ENCODE results near the gene FNDC3A.

FNDC3A gene

DNA sequence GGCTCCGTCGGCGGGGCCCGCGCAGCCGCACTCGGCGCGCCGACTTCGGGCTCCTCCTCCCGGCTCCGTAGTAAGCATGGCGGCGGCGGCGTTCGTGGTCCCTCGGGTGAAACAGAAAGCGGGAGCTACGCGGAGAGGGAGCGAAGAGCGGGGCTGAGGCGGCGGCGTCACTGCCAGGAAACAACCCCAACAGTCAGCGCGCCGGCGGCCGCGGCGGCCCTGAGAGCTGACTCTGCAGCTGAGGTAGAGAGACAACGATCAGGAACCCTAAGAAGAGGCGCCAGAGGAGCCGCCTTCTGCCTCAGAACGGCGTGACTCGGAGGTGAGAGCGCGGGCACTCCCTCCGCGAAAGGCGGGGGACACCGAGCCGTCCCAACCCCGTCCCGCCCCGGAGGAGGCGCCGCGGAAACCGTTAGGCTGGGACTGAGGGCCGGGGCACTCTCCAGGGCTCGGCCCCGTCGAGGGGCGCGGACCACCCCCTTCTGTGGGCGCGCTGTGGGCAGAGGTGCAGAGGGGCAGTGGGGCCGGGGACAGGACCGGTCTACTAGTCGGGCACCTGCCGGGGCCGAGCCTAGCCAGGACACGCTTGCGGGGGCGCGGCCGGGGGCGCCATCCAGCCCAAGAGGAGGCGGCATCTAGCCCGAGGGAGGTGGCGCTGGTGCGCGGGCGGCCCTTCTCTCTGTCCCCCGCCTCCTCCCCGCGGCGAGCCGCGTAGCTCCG, at the start of gene FNDC3A:
FNDC3A (plus strand) TSS at position 57 of the 720 bp plus-strand sequence. CDS start 30,279 bp downstream, outside the sequence.
- peak; percentile 61 for DNase-seq

DNA sequence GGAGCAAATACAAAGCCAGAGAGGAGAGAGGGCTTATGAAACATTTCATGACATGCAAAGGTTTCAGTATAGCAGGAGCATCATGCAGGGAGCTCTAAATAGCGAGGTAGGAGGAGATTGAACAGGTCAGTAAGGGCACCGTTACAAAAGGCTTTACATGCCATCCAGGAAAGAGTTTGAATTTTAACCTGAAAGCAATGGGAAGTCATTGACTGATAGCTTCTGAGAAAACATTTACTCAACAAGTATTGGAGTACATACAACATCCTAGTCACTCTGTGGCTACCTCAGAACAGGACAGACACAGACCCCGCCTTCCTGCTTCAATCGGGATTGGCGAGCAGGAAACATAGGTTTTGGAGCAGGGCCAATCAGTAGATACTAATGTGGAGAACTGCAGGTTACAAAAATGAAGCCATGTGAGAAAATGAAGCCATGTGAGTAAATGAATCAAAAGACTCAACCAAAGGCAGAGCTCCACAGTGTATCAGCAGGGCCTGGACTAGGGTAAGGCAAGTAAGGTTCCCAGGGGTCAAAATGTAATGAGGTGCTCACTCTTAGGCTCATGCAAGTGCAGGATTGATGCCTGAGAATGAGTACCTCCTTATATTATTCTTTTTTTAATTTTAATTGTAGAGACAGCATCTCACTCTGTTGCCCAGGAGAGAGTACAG, 46.8 kb upstream of the FNDC3A start:
- DNase-seq = no peak

- DNase-seq = no peak
These were observed 44.8 kb upstream of the FNDC3A start for GRCh38 chr13:48930918-48931317.

- no peak for DNase-seq
These were observed 37.3 kb upstream of the FNDC3A start for GRCh38 chr13:48938308-48938943.

DNA sequence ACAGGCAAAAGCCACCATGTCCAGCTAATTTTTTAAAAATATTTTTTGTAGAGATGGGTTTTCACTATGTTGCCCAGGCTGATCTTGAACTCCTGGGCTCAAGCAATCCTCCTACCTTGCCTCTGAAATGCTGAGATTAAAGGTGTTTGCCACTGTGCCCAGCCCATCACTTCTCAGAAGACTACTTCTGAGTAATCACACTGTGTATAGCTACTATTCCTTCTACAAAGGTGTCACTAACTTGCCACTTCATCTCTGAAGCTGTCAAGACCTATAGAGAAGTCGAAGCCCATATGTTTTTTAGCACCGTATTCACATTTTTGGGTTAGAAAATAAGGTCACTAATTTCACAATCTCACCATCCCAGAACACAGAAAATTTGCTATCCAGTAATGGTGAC, 36.0 kb upstream of the FNDC3A start:
- DNase-seq = no peak

- DNase-seq = no peak
These were observed 33.6 kb upstream of the FNDC3A start for GRCh38 chr13:48942131-48942530.

DNA sequence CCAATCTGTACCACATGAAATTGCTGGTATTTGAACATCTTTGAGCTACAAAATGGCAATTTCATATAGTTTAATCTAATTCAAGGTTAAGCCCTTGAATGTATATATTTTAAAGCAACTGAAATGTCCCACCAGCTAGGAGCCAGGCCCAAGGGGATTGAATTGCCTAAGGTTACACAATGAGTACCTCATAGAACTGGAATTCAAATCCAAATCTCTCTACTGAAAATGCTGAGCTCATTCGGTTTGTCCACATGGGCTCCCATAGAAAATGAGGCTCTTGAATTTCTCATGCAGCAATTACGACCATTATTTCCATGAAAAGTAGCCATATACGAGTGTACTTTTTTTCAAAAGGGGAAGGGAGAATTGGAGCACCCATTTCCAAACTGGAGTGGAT, 31.5 kb upstream of the FNDC3A start:
- DNase-seq = no peak

GRCh38 chr13:48945626-48946025, 30.1 kb upstream of the FNDC3A start:
- DNase-seq = no peak

DNA sequence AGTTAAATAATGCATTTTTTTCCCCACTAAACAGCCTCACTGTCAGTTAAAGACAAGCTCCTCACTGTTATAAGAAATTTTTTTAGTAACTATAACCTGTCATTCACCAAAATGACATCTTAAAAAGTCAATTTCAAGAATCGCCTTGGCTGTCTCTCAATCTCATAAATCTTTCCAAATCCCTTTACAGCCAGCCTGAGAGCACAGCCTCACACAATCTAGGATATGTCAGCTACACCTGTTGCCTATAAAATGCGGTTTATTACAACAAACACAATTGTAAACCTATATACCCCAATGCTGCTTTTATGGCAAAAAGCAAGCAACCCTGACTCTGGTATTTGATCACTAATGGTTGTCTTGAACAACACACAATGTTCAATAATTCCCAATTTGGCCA, 29.5 kb upstream of the FNDC3A start:
- no peak for DNase-seq

DNA sequence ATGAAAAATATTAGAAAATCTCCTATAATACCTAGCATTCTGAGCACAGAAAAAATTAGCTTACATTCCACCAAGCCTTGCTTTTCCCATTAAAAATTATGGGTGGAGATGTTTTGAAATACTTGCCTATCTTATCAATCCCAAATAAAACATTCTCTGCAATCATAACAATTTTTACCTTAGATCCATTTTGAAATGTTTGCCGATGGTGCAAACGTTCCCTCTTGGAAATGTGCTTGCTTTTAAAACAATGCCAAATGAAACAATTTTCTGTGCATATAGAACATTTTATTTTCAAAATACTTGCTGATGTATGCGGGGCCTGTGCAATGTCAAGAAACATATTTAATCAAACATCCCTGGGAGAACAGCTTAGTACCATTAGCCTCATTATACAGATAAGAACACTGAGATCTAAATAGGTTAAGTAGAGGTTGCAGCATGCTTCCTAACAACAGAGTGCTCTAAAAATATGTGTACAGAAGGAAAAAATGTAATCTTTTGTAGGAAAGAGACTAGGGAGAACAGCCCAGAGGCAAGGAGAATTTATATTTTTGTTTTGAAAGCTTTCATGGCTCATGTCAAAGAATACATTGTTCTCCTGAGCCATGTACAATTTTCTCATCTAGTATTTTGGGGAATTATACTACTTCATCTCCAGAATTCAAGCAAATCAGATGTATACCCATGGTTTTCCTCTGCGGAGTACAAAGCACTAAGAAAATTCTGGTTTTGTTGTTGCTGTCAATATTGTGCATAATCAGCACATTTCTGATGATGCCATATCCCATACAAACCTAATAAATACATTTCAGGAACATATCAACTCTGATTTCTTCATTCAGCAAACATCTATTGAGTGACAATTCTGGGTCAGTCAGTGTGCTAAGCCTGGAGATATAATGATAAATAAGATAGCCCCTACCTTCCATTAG, 25.9 kb upstream of the FNDC3A start:
- no peak for DNase-seq

- DNase-seq = no peak
These were observed 25.2 kb upstream of the FNDC3A start for GRCh38 chr13:48950501-48950875.

- DNase-seq = no peak
These were observed 21.6 kb upstream of the FNDC3A start for GRCh38 chr13:48954081-48954480.

DNA sequence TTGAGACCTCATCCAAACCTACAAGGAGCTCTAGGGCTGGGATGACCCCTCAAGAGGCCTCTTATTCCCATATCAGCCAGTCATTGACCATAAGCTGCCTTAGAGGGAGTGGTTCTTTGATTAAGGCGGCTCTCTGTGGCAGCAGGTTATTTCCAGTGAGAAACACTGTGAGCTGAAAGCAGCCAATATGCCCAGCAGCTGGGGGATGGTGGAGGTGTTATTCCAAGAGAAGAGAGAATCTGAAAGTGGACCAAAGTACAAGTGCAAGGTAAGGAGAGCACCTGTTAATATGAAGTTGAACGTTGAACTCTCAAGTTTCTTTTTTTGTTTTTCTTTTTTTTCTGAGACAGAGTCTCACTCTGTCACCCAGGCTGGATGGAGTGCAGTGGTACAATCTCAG, 20.2 kb upstream of the FNDC3A start:
- no peak for DNase-seq

DNA sequence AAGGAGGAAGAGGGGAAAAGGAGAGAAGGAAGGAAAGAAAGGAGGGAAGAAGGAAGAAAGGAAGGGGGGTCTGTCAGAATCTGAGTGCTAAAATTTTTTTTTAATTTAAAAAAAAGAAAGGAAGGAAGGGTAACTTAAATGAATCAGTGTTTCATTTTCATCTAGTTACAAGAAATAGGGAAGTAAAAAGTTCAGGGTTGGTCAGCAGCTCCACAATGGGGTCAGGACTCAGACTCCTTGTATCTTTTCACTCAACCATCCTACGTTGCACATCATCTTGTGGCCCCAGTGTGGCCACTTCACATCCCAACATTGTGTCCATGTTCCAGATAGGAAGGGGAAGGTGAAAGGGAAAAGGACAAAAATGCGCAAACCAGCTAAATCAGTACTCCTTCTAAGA, 14.3 kb upstream of the FNDC3A start:
- DNase-seq = no peak

DNA sequence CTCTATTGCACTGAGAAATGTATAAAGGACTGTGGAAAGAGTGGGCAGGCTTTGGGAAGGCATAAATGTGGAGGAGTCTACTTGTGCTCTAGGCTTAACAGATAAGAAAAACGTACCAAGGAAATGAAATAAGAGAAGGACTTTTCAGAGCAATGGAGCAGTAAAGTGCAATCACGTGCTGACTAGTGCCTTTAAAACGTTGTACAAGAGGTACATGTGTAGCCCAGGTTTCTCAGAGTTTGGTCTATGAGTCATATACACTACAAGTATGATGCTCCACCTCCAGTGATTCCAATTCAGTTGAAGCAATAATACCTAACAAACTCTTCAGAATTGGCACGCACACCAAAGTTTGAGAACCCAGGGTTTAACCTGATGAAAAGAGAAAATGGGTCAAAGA, 13.4 kb upstream of the FNDC3A start:
- no peak for DNase-seq

DNA sequence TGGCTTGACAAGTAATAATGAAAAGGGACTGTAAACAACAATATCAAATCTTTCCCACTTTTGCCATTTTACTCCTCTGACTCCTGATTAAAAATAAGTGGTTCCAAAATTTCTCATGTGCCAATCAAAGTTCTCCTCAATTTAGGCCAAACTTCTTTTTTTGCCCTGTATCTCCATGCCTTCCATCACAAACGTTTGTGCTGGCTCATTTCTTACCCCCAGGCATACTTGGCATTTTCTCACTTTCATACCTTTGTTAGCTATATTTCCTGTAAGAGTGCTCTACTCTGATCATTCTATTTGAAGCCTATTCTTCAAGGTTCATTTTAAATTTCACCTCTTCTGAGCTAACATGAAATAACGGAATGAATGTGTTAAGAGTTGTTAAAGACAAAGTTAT, 10.0 kb upstream of the FNDC3A start:
- DNase-seq = no peak

DNA sequence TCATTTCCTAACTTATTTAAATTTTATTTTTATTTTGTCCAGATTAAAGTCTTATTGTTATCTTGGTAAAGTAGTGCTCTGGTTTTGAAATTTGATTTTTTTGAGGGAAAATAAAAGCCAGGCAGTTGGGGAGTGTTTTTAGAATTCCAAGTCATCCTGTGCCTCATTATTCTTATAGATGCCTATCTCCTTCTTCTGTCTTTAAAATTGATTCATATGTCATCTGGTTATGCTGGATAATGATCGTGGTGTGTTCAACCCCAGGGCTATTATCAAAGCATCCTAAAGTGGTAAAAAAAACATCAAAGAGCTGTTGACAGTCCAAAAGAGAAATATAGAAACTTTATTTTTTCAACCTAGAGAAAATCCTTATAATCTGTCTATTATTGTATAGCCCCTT, 6.0 kb upstream of the FNDC3A start:
- no peak for DNase-seq

DNA sequence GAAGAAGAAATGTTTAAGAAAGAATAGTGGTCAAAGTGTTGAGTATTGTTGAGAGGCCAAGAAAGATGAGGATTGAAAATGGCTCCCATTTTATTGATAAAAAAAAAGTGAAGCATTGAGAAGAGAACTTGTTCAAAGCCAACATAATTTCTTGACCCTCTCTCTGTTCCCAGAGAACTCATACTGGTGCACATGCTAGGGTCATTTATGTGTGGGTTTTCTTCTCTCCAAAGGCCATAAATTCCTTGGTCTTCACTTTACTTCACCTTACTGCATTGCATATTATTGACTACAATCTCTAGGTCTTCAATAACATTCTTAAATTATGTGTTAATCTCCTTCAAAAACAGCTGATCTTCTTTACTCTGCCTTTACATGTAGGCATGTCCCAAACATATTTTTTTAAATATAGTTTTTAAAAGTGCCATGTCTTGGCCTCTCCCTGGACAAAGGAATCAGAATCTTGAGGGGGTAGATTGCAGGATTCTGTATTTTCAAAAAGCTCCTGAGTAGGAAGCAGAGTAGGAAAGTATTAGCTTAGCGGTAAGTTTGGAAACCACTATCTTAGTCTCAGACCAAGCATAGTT, 1.8 kb upstream of the FNDC3A start:
- DNase-seq = no peak

DNA sequence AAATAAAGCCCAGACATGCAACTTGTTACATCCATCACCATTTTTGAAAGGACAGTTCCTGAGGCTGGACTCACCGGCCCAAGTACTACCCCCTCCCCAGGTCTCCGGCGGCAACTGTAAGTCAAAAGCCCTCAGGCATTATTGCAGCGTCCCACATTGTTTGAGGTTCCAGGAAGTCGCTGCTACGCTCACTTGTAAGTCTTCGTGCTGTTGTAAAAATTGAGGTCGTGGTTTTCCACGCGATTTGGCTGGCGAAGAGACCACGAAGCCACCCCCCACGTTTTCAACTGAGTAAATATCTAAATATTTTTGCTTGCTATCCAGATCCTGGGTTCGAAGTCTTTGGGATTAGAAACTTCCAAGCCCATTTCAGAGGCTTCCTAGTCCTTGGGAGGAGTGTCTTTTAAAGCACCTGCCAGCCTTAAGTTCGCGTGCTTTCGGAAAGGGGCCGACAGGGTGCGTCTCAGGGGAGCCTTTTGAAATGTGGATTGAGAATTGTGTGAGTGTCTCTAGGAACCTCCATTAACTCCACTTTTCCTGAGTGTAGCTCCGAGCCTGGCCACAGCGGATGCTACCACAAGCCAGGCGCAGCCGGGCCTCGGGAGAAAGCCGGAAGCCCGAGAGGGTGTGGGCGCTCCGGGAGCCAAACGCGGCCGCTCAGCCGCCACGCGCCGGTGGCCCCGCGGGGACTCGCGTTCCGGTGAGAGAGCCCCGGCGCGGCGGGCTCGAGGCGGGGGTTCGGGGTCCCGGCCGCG, 434 bp upstream of the FNDC3A start:
- DNase-seq = no peak

GRCh38 chr13:48976576-48977285, 1.0 kb downstream of the FNDC3A start:
- DNase-seq = no peak

GRCh38 chr13:48977286-48977625, 1.5 kb downstream of the FNDC3A start:
- DNase-seq = no peak
